ENCODE measurements around the gene KCNK2.
"Not testable (repeated sequence)": the region's sequence is repeated elsewhere in the genome, so short reads cannot be mapped to it uniquely, and the experiment has no call there.

KCNK2 gene

DNA sequence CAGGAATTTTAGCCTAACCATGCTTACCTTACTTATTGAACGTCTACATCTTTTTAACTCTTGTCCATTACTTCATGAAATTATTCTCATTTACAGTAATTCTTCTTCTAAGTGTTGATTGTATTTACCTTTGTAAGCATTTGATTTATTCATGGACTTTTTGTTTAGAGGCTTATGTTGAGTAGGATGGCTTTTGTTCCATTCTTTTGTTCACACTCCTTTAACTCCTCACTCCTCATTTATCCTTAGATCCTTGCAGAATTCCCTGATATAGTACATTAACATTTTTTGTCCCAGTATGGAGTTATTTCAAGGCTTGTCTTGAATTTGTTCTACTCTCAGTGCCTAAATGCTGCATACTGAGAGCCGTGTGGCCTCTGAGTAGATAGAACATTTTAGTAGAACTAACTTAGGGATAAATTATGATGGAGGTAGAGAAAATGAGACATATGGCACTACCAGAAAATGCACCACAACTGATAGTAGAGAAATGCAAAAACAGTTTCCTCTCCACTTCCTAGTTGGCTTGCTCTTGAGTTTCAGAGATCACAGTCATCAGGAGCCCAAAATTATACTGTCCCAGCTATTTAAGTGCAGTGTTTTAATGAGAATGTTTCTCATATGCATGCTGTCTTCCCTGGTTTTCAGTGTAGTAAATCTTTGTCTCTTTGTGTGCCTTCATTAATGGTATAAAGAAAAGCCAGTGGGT is 69.5 kb downstream of the KCNK2 start:
- no peaks in the 10 kb centered on the region for H3K9me3 ChIP-seq (ENCODE audit: severe bottlenecking)
- ATAC-seq (ENCODE audit: low read depth) (no peak), DNase-seq (ENCODE audit: low spot score) (no peak)
- H3K36me3 ChIP-seq (ENCODE audit: low read depth), result no peaks in the 10 kb centered on the region
- H3K4me1 ChIP-seq (ENCODE audit: insufficient read depth, poor library complexity, severe bottlenecking), result no peaks in the 10 kb centered on the region
- H3K27ac ChIP-seq (ENCODE audit: poor library complexity, severe bottlenecking), result no peak overlapping the region
- H3K27me3 ChIP-seq (ENCODE audit: insufficient read depth, poor library complexity, severe bottlenecking), result no peaks in the 10 kb centered on the region
- H3K4me3 ChIP-seq (ENCODE audit: severe bottlenecking), result no peak overlapping the region
- no peak for TF ChIP-seq CTCF (IDR thresholded peaks at IDR 0.05; ENCODE audit: poor library complexity, severe bottlenecking)

DNA sequence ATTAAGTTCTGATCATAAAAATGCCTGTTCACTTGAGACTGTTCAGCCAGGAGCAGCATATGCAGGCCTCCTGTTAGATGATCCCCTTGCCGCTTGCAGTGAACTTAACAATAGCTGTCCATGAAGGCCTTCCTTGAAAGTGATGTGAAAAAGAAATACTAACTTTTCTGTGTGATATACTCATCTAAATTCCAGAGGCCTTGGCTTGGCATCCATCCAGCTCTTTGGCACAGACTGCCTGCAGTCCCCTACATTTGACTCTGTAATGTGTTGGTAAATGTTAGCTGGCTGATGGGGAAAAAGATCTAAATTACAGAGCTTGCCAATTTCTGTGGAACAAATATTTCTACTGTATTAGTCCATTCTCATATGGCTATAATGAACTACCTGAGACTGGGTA is 73.7 kb downstream of the KCNK2 start:
- ATAC-seq (ENCODE audit: low read depth), result no peak
- no peak for TF ChIP-seq CTCF (IDR thresholded peaks at IDR 0.05; ENCODE audit: poor library complexity, severe bottlenecking)

GRCh38 chr1:215160351-215160750 is 77.8 kb downstream of the KCNK2 start:
- Histone ChIP-seq H3K36me3 (ENCODE audit: low read depth) (no peaks in the 10 kb centered on the region), H3K4me3 (ENCODE audit: severe bottlenecking) (no peak overlapping the region), H3K4me1 (ENCODE audit: insufficient read depth, poor library complexity, severe bottlenecking) (no peaks in the 10 kb centered on the region), H3K9me3 (ENCODE audit: severe bottlenecking) (no peaks in the 10 kb centered on the region), H3K27ac (ENCODE audit: poor library complexity, severe bottlenecking) (no peak overlapping the region), H3K27me3 (ENCODE audit: insufficient read depth, poor library complexity, severe bottlenecking) (no peaks in the 10 kb centered on the region)
- no peak for TF ChIP-seq CTCF (IDR thresholded peaks at IDR 0.05; ENCODE audit: poor library complexity, severe bottlenecking)
- DNase-seq (ENCODE audit: low spot score) (no peak), ATAC-seq (ENCODE audit: low read depth) (no peak)

More for the DNA sequence above, 73.7 kb downstream of the KCNK2 start:
- DNase-seq (ENCODE audit: low spot score), result no peak
- no peak overlapping the region for H3K27ac ChIP-seq (ENCODE audit: poor library complexity, severe bottlenecking)
- no peak overlapping the region for H3K4me3 ChIP-seq (ENCODE audit: severe bottlenecking)
- no peaks in the 10 kb centered on the region for H3K9me3 ChIP-seq (ENCODE audit: severe bottlenecking)
- H3K27me3 ChIP-seq (ENCODE audit: insufficient read depth, poor library complexity, severe bottlenecking), result no peaks in the 10 kb centered on the region
- H3K36me3 ChIP-seq (ENCODE audit: low read depth), result no peaks in the 10 kb centered on the region
- H3K4me1 ChIP-seq (ENCODE audit: insufficient read depth, poor library complexity, severe bottlenecking), result no peaks in the 10 kb centered on the region

DNA sequence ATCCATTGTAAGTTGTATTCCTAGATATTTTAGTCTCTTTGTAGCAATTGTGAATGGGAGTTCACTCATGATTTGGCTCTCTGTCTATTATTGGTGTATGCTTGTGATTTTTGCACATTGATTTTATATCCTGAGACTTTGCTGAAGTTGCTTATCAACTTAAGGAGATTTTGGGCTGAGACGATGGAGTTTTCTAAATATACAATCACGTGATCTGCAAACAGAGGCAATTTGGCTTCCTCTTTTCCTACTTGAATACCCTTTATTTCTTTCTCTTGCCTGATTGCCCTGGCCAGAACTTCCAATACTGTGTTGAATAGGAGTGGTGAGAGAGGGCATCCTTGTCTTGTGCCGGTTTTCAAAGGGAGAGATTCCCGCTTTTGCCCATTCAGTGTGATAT is 80.6 kb downstream of the KCNK2 start:
- H3K4me3 ChIP-seq (ENCODE audit: severe bottlenecking); H3K36me3 ChIP-seq (ENCODE audit: low read depth); DNase-seq (ENCODE audit: low spot score); H3K27me3 ChIP-seq (ENCODE audit: insufficient read depth, poor library complexity, severe bottlenecking); H3K9me3 ChIP-seq (ENCODE audit: severe bottlenecking); H3K27ac ChIP-seq (ENCODE audit: poor library complexity, severe bottlenecking); ATAC-seq (ENCODE audit: low read depth); H3K4me1 ChIP-seq (ENCODE audit: insufficient read depth, poor library complexity, severe bottlenecking): not testable (repeated sequence)

DNA sequence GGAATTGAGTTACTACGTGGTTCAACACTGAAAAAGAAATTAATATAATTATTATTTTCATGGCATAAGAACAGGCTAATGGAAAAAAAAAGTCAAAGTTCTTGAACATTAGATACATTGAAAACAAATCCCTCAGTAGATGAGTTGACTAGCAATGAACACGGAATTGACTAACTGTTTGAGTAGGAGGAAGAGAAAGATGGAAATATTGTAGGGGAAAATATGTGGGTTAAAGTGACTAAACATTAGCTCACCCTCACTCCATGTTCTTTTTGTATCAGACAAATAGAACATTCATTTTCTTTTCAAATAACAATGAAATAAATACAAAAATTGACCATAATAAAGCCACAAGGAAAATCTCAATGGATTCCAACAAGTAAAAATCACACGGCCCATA is 84.3 kb downstream of the KCNK2 start:
- H3K27ac ChIP-seq (ENCODE audit: poor library complexity, severe bottlenecking), result no peak overlapping the region
- no peak for TF ChIP-seq CTCF (IDR thresholded peaks at IDR 0.05; ENCODE audit: poor library complexity, severe bottlenecking)
- H3K36me3 ChIP-seq (ENCODE audit: low read depth), result no peaks in the 10 kb centered on the region
- H3K4me3 ChIP-seq (ENCODE audit: severe bottlenecking), result no peak overlapping the region
- no peaks in the 10 kb centered on the region for H3K27me3 ChIP-seq (ENCODE audit: insufficient read depth, poor library complexity, severe bottlenecking)
- no peaks in the 10 kb centered on the region for H3K4me1 ChIP-seq (ENCODE audit: insufficient read depth, poor library complexity, severe bottlenecking)
- DNase-seq (ENCODE audit: low spot score) (no peak), ATAC-seq (ENCODE audit: low read depth) (no peak)
- no peaks in the 10 kb centered on the region for H3K9me3 ChIP-seq (ENCODE audit: severe bottlenecking)
